ENCODE measurements around the gene IFI44. TPM values are rescaled to one million over a fixed set of nuclear protein-coding genes. Genes with fewer than 3 reads are reported as not detected.
A peak's percentile ranks its signal among the peaks of the same experiment; 100 is the strongest.

Gene IFI44, protein sequence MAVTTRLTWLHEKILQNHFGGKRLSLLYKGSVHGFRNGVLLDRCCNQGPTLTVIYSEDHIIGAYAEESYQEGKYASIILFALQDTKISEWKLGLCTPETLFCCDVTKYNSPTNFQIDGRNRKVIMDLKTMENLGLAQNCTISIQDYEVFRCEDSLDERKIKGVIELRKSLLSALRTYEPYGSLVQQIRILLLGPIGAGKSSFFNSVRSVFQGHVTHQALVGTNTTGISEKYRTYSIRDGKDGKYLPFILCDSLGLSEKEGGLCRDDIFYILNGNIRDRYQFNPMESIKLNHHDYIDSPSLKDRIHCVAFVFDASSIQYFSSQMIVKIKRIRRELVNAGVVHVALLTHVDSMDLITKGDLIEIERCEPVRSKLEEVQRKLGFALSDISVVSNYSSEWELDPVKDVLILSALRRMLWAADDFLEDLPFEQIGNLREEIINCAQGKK
- total RNA-seq (2014; rRNA removed; shearing (Covaris generic)): 536 and 601 TPM in 2 replicates

DNA sequence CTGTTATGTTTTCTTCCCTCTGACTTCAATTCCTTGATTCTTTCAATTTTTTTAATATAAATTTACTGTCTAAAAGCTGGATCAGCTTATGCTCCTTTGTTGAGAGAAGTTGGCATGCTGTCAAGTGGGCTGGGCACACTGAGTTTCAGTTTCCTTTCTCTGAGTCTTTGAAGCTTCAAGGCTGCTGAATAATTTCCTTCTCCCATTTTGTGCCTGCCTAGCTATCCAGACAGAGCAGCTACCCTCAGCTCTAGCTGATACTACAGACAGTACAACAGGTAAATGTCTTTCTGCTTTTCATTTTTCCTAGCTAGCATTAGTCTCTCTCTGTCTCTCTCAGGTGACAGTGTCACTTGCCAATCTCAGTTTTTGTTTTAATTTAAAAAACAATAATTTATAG, at the start of gene IFI44:
Gene IFI44 (plus strand): TSS at position 204 of the 400 bp plus-strand sequence. CDS start 365 bp downstream, outside the sequence.
- DNase-seq (ENCODE audit: low read depth): peak; percentile 95

DNA sequence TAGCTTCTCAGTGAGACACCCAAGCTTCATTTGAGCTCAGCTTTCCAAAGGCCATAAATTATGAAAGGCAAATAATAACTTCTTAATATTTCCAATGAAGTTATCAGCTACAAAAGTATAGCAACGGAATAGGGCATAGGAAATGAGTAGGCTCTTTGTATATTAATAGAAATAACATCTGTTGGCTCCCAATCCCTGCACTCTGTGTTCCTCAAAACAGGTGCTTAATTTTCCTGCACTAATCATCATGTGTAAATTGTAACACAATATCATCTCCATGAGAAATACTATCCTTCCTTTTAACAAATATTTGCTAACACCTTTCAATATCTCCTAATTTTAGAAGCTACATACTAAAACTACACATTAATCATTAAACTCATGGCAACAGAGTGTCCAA, 48.6 kb upstream of the IFI44 start:
- DNase-seq (ENCODE audit: low read depth): no peak

DNA sequence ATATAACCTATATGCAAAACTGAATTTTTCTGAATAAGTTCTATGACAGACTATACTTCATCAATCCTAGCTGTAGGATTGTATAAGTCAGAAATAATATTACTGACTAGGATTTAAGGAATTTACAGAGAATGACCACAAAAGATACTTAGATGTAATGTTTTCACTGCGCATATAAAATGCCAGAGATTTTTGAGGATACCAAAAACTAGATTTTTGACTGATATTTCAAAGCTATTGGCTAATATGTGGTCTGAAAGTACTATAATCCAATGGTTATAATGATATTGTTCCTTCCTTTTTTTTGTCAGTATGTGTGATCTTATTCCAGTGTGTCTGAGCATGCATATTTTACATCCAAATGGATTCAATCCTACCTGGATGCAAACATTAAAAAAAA, 46.4 kb upstream of the IFI44 start:
- DNase-seq (ENCODE audit: low read depth): no peak

DNA sequence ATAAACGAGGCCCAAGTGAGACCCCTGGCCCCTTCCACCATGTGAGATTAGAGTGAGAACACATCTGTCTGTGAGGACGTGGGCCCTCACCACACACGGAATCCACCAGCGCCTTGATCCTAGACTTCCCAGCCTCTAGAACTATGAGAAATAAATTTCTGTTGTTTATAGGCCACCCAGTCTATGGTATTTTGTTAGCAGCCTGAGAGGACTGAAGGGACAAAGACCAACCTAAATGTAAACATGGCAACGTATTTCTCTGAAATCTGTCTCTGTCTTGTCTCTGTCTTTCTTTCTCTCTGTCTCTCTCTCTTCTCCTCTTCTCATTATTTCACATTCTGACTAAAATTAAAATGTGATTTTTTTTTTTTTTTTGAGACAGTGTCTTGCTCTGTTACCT, 45.0 kb upstream of the IFI44 start:
- no peak for DNase-seq (ENCODE audit: low read depth)

DNA sequence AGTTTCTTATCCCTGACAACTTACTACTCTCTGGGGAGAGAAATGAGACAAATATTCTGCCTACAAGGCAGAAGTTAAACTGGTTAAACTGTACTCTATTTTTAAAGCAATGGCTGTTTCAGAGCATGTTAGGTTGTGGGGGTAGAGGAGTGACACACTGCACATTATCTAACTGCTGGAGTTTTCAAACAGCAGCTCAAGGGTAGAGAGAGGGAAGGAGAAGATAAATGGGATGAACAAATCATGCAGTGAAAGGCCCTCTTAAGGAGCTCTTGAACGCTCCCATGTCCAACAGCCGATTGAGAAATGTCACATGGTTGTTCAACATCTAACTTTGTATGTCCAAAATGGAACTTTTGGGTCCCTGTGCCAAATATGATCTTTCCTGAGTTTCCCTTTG, 43.4 kb upstream of the IFI44 start:
- no peak for DNase-seq (ENCODE audit: low read depth)

DNA sequence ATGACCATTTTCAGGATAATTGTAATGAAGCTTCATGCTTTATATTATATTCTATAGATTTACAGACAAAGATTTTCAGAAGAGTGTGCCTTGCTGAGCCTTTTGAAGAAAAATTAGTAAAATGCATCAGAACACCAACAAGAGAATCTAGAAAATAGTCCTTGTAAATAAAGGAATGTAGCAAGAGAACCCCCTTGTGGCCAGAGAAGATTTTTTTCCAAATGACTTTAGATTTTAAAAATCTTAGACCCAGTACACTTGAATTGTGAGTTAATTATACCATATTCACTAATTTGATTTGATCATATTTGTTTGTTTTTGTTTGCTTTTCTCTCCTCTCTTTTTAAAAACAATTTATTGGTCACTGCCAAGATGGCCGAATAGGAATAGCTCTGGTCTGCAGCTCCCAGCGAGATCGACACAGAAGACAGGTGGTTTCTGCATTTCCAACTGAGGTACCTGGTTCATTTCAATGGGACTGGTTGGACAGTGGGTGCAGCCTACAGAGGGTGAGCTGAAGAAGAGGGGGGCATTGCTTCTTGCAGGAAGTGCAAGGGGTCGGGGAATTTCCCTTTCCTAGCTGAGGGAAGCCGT, 42.2 kb upstream of the IFI44 start:
- peak; percentile 48 for DNase-seq (ENCODE audit: low read depth)

DNA sequence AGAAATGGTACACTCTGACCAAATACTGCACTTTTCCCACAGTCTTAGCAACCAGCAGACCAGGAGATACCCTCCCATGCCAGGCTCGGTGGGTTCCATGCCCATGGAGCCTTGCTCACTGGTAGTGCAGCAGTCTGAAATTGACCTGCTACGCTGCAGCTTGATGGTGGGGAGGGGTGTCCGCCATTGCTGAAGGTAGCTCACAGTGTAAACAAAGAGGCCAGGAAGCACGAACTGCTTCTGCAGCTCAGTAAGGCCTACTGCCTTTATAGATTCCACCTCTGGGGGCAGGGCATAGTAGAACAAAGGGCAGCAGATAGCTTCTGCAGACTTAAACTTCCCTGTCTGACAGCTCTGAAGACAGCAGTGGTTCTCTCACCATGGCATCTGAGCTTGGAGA, 41.7 kb upstream of the IFI44 start:
- DNase-seq (ENCODE audit: low read depth): no peak

DNA sequence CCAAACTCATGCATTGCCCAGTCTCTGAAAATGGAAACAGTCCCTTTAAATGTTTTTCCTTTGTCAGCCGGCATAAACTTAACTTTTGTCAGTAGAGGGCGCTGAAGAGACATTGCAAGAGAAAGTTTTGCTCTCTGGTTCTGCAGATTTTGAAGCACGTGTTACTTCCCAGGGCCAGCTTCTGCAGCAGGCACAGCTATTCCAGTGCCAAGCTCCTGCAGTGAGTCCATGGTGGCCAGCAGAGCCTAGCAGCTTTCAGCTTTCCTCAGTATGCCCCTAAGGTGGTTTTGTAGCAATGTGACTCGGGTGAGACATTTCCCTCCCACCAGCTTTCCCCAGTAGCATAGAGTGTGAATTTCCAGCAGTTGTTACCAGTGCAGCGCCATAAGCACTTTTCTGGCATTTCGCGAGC, 32.0 kb upstream of the IFI44 start:
- peak; percentile 94 for DNase-seq (ENCODE audit: low read depth)

DNA sequence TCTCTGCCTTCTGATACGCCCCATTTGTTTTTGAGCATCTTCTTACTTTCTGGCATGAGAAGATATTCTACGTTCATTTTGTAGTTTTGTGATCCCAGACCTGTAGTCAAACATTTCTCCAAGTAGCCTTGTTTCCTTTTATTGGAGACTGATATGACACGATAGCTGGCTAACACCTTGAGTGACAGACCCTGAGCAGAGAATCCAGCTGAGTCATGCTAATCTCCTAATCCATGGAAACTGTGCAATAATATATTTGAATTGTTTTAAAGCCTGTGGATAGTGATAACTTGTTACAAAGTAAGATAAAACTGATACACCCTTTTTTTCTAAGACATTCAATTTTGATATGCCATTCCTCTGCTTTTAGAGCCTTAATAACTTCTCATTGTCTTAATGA, 30.6 kb upstream of the IFI44 start:
- peak; percentile 66 for DNase-seq (ENCODE audit: low read depth)

DNA sequence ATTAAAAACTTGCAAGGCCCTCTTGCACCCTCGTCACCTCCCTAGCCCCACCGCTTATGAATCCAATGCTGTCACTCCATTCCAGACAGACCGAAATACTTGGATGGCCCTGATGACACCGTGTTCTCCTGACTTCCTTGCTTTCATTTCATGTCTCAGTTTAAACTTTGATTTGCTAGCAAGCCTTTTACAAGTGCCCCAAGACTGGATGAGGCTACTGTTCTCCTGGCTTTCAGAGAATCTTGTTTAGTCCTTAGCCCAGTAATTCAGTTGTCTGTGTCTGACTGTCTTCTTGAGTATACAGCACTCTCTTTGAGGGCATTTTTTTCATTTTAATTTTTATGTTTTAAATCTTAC, 30.2 kb upstream of the IFI44 start:
- DNase-seq (ENCODE audit: low read depth): peak; percentile 72

DNA sequence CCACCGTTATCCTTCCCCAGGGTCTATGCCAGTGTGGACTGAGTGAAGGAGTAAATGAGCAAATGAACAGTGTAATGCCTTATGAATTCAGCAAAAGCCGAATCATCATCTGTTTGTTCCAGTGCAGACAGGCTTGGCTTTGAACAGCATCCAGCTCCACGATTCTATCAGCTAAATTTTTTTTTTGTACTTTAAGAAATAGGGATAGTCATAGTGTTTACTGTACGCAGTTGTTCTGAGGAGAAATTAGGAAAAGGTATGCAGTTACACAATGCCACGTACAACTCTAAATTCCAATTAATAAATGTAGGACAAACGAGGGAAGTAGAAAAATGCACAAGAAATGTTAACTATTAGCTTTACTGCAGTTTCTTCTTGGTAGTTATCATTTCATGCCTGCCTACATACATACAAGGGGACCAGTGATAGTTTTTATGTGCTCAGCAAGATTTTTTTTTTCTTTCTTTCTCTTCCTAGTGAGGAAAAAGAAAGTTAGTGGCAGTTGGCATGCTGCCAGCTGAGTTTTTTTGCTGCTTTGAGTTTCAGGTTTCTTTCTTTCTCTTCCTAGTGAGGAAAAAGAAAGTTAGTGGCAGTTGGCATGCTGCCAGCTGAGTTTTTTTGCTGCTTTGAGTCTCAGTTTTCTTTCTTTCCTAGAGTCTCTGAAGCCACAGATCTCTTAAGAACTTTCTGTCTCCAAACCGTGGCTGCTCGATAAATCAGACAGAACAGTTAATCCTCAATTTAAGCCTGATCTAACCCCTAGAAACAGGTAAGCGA, 29.6 kb upstream of the IFI44 start, which contains the start of gene IFI44L:
Gene IFI44L (plus strand): TSS at position 646 of the 777 bp plus-strand sequence. CDS start 7,468 bp downstream, outside the sequence.
- peak; percentile 92 for DNase-seq (ENCODE audit: low read depth)

DNA sequence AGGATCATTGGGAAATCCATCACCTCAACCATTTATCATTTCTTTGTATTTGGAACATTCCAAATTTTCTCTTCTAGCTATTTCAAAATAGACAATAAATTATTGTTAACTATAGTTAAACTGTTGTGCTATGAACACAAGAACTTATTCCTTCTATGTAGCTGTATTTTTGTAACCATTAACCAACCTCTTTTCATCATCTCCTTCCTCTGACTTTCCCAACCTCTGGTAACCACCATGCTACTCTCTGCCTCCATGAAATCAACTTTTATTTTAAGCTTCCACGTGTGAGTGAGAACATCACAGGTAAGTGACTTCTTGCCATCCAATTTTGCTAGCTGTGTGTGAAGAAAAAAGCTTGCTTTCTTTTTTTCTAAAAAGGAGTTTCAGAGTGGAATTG, 29.0 kb upstream of the IFI44 start:
- no peak for DNase-seq (ENCODE audit: low read depth)

DNA sequence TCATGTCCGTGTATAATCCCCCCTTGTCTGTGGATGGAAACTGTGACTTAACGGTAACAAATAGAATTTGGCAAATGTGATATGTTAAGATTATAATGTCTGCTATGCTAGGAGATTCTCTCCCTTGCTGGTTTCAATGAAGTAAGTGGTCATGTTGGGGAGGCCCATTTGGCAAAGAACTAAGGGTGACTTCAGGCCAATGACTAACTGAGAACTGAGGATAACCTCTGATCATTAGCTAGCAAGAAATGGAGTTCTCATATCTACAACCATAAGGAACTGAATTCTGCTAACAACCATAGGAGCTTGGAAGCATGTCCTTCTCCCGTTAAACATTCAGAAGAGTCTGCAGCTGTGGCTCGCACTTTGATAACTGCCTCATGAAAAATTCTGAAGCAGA, 27.1 kb upstream of the IFI44 start:
- peak; percentile 61 for DNase-seq (ENCODE audit: low read depth)

DNA sequence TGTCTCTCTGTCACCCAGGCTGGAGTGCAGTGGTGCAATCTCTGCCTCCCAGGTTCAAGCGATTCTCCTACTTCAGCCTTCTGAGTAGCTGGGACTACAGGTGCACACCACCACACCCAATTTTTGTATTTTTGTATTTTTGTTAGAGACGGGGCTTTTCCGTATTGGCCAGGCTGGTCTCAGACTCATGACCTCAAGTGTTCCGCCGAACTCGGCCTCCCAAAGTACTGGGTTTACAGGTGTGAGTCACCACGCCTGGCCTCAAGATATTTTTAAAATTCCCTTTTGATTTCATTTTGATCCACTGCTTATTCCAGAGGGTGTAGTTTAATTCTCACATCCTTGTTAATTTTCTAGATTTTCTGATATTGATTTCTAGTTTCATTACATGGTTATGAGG, 25.6 kb upstream of the IFI44 start:
- peak; percentile 51 for DNase-seq (ENCODE audit: low read depth)

DNA sequence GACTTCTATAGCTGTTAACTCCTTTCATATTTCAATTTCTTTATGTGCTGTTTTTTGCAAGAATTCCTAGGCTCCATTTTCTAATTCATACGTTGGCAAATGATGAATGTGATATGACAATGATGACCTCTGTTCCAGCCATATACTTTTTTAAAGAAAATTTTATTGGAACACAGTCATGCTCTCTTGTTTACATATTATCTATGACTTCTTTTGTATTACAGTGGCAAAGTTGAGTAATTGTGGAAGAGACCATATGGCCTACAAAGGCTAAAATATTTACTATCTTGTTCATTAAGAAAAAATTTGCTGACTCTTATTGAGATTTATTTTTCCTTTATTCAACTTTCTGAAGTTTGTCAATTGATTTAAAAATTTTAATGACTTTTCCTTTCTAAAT, 22.3 kb upstream of the IFI44 start:
- peak; percentile 48 for DNase-seq (ENCODE audit: low read depth)

DNA sequence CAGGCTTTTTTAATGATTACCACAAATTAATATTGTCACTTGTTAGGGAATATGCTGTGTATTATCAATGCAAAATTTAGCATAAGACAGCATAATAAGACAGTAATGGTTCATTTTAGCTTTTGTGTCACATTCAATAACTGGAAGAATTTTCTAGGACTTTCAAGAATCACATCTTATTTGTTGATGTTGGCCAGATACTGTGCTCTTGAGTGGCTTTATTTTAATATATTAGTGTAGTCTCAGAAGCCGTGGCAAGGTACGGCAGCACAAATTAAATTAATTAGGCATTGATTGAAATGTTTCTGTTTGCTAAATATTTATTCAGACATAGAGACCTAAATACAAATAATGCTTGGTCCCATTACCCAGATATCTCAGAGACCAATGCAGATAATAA, 19.0 kb upstream of the IFI44 start:
- no peak for DNase-seq (ENCODE audit: low read depth)

DNA sequence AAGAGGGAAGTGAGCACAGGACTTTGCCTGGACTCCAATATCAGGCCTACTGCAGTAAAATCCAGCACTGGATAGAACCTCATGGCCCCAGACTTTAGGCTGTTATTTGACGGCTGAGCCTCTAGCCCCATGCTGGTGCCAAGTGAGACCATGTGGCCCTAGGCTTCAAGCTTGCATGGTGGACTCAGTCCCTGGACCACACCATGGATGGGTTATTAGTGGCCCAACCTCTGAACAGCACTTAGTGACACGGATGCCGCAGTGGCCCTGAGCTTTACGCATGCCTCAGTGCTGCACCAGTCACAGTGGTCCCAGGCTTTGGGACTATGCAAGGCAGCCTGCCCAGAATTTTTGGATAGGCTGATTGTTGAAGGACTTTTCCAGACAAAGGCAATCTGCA, 16.4 kb upstream of the IFI44 start:
- no peak for DNase-seq (ENCODE audit: low read depth)

DNA sequence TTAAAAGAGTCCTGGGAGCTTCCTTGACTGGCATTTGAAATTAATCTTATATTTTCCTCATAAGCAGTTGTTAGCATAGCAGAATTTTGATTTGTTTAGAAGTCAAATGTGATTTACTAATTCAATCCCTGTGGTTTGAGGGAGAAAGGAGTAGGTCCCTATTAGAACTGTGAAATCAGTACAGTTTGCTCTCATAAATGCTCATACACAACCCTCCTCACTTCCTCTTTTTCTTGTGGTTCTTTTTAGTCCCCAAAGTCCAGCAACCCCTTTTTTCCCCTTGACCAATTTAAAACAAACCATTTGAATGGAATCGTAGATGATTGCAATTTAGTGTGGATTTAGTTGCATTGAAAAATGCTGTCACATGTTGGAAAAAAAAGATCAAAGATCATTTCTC, 9.2 kb upstream of the IFI44 start:
- DNase-seq (ENCODE audit: low read depth): no peak

DNA sequence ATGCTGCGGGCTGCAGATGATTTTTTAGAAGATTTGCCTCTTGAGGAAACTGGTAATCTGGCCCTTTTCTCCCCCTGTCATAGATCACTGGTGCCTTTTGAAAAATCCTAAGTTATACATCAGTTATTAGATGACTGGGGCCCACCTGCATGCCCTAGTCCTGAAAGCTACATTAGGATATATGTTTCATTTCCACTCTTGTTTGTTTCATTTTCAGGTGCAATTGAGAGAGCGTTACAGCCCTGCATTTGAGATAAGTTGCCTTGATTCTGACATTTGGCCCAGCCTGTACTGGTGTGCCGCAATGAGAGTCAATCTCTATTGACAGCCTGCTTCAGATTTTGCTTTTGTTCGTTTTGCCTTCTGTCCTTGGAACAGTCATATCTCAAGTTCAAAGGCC, 8.1 kb upstream of the IFI44 start:
- DNase-seq (ENCODE audit: low read depth): no peak

DNA sequence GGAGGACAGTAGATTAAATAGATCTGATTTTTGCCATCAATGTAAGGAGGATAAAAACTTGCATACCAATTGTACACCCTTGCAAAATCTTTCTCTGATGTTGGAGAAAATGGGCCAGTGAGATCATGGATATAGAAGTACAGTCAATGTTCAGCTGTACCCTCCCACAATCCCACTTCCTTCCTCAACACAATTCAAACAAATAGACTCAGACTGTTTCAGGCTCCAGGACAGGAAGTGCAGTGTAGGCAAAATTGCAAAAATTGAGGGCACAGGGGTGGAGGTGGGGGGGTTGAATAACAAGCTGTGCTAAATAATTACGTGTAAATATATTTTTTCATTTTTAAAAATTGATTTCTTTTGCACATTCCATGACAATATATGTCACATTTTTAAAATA, 3.9 kb upstream of the IFI44 start:
- DNase-seq (ENCODE audit: low read depth): no peak

DNA sequence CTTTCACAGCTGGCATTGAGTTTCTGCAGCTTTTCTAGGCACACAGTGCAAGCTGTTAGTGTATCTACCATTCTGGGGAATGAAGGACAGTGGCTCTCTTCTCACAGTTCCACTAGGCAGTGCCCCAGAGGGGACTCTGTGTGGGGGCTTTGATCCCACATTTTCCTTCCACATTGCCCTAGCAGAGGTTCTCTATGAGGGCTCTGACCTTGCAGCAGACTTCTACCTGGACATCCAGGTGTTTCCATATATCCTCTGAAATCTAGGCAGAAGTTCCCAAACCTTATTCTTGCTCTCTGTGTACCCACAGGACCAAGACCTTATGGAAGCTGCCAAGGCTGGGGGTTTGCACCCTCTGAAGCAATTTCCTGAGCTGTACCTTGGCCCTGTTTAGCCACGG, 2.4 kb upstream of the IFI44 start:
- no peak for DNase-seq (ENCODE audit: low read depth)

DNA sequence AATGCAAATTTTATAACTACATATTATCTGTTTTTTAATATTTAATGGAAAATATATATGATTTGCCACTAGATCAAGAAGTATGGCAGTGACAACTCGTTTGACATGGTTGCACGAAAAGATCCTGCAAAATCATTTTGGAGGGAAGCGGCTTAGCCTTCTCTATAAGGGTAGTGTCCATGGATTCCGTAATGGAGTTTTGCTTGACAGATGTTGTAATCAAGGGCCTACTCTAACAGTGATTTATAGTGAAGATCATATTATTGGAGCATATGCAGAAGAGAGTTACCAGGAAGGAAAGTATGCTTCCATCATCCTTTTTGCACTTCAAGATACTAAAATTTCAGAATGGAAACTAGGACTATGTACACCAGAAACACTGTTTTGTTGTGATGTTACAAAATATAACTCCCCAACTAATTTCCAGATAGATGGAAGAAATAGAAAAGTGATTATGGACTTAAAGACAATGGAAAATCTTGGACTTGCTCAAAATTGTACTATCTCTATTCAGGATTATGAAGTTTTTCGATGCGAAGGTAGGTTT, 556 bp downstream of the IFI44 start:
- peak; percentile 52 for DNase-seq (ENCODE audit: low read depth)
